Measurements from ENCODE around the gene FBXW2. TPM values are rescaled to one million over a fixed set of nuclear protein-coding genes. Genes with fewer than 3 reads are reported as not detected.

The FBXW2 gene
- total RNA-seq, 1 donor from 2014 or later = 67.7 TPM

DNA sequence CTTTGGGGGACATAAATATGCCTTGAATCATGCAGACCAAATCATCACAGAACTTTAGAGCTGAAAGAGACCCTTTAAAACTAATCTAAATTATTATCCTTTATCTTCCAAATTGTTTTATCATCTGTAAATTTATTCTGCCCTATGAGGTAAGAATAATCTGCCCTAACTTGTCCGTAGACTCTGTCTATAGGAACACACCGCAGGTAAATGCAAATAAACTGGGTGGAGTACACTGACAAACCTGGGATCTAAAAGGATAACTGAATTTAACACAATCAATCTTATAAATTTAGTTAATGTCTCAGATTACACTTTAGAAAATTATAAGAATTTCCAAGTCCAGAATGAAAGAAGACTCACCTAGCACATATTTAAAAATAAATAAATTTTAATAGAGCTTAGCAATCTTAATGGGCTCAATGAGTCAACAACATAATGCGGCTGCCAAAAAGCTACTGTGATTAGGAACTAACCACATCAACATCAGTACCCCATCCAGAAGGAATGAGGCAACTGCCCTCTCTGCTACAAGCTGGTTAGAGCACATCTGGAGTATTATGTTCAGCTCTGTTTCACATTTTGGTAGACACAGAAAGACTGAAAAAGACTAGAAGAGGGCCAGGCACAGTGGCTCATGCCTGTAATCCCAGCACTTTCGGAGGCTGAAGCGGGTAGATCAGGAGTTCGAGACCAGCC, 84.5 kb downstream of the FBXW2 start:
- DNase-seq (ENCODE audit: extremely low spot score, unreplicated experiment) = no peak
- peaks cover 39% of the 10 kb centered on the region for H3K4me1 Mint-ChIP-seq (ENCODE audit: unreplicated experiment)
- H3K27me3 Mint-ChIP-seq = no peaks in the 10 kb centered on the region
- TF ChIP-seq, protein P1, sequence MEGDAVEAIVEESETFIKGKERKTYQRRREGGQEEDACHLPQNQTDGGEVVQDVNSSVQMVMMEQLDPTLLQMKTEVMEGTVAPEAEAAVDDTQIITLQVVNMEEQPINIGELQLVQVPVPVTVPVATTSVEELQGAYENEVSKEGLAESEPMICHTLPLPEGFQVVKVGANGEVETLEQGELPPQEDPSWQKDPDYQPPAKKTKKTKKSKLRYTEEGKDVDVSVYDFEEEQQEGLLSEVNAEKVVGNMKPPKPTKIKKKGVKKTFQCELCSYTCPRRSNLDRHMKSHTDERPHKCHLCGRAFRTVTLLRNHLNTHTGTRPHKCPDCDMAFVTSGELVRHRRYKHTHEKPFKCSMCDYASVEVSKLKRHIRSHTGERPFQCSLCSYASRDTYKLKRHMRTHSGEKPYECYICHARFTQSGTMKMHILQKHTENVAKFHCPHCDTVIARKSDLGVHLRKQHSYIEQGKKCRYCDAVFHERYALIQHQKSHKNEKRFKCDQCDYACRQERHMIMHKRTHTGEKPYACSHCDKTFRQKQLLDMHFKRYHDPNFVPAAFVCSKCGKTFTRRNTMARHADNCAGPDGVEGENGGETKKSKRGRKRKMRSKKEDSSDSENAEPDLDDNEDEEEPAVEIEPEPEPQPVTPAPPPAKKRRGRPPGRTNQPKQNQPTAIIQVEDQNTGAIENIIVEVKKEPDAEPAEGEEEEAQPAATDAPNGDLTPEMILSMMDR (conservative IDR thresholded peaks at IDR 0.05) = no peak
- no peak overlapping the region for H3K4me3 Mint-ChIP-seq
- H3K27ac Mint-ChIP-seq = peak overlapping the region; percentile 50
- H3K9me3 Mint-ChIP-seq = no peaks in the 10 kb centered on the region
- peaks cover 3% of the 10 kb centered on the region for H3K36me3 Mint-ChIP-seq

DNA sequence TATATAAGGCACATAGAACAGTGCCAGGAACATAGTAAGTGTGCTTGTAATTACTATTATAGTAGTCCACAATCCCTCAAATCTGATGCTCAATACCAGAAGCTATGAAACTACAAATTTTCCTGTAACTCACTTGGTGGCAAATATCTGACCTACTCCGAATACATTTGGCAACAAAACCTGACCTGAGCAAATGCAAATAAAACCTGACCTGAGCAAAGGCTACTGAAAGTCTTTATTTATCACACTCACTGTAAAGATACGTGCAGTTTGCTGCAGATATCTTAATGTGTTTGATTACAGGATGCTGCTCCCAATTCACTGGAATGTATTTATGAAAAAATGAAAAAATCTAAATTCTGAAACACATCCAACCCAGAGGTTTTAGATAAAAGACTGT, 86.0 kb downstream of the FBXW2 start:
- Mint-ChIP-seq H3K9me3 (no peaks in the 10 kb centered on the region), H3K27ac (no peak overlapping the region), H3K4me3 (no peak overlapping the region), H3K4me1 (ENCODE audit: unreplicated experiment) (peaks cover 29% of the 10 kb centered on the region), H3K36me3 (peaks cover 3% of the 10 kb centered on the region), H3K27me3 (no peaks in the 10 kb centered on the region)
- TF ChIP-seq, protein P1 (conservative IDR thresholded peaks at IDR 0.05) = no peak
- no peak for DNase-seq (ENCODE audit: extremely low spot score, unreplicated experiment)

Other genes starting within 250 kb of the FBXW2 start
- gene CDK5RAP2, start 213.2 kb downstream of the FBXW2 start, total RNA-seq (ENCODE audit: low replicate concordance) = 44.8 and 69.2 TPM in 2 replicates
- 14.7 and 17.4 TPM in 2 replicates for gene MEGF9, start 78.9 kb downstream of the FBXW2 start, total RNA-seq (ENCODE audit: low replicate concordance)
- gene PSMD5, start 49.5 kb upstream of the FBXW2 start, total RNA-seq (ENCODE audit: low replicate concordance) = 43.6 and 45.2 TPM in 2 replicates
- gene PHF19, start 83.8 kb upstream of the FBXW2 start, total RNA-seq (ENCODE audit: low replicate concordance) = 31.0 and 39.6 TPM in 2 replicates
- gene TRAF1, start 133.4 kb upstream of the FBXW2 start, total RNA-seq (ENCODE audit: low replicate concordance) = 1.9 and 3.1 TPM in 2 replicates